HEK293 (cell line): ENCODE results near the gene FMNL3.
"Not testable (repeated sequence)": the region's sequence is repeated elsewhere in the genome, so short reads cannot be mapped to it uniquely, and the experiment has no call there.

ENCODE experiments used
- CTCF ChIA-PET: fragments of 350-600 bp; formaldehyde crosslinking; extraction: SDS; loops from one replicate; lab custom pipeline; 2021; ENCODE audit warnings: antibody characterized with exemption; lab: Yijun Ruan, JAX
- POLR2A ChIA-PET: fragments of 300-600 bp; formaldehyde crosslinking; extraction: SDS; loops from one replicate; lab custom pipeline; 2020; ENCODE audit warnings: antibody characterized with exemption, inconsistent platforms; lab: Yijun Ruan, JAX
- H3K27ac ChIP-seq: fragments of 200-500 bp; sonication (Bioruptor generic); 2 replicates; pipeline ENCODE4 v1.5.1; 2014; ENCODE audit warnings: low read depth, low read length, control low read depth, inconsistent platforms; ENCODE audit errors: extremely low read depth
- H3K36me3 ChIP-seq, 2 experiments: fragments of 200-500 bp in 1 of 2; sonication (Bioruptor generic) in 1 of 2; 1 replicate in 1 of 2; 2 replicates in 1 of 2; pipeline ENCODE4 v1.5.1; 2014 to 2017; ENCODE audit warnings: inconsistent platforms in 2 of 2, low read length in 2 of 2; ENCODE audit not compliant: control insufficient read depth in 2 of 2, insufficient read depth in 1 of 2
- H3K4me1 ChIP-seq: fragments of 200-500 bp; sonication (Bioruptor generic); 2 replicates; pipeline ENCODE4 v1.5.1; 2014; ENCODE audit warnings: mild to moderate bottlenecking, low read length, inconsistent platforms; ENCODE audit not compliant: control insufficient read depth, insufficient read depth
- H3K4me3 ChIP-seq: 2 replicates; pipeline ENCODE4 v1.5.1; 2011; ENCODE audit warnings: low read depth, mild to moderate bottlenecking, control low read depth, low read length, moderate library complexity
- H3K9me3 ChIP-seq: fragments of 200-500 bp; sonication (Bioruptor generic); 2 replicates; pipeline ENCODE4 v1.5.1; 2014; ENCODE audit warnings: low read depth, low read length, inconsistent platforms; ENCODE audit not compliant: control insufficient read depth, insufficient read depth
- INSM2 ChIP-seq: fragments of 450-650 bp; formaldehyde crosslinking; IDR thresholded peaks from 2 replicates; pipeline ENCODE4 v1.5.1; 2016; ENCODE audit warnings: missing biosample characterization, missing genetic modification characterization
- PBX3 ChIP-seq: sonication (generic); formaldehyde crosslinking; IDR thresholded peaks from 2 replicates; pipeline ENCODE4 v1.8.1; 2022; ENCODE audit warnings: mild to moderate bottlenecking, moderate library complexity, missing genetic modification reagents
- PRDM10 ChIP-seq: fragments of 450-650 bp; formaldehyde crosslinking; IDR thresholded peaks from 2 replicates; pipeline ENCODE4 v1.5.1; 2016; ENCODE audit warnings: missing biosample characterization, missing genetic modification characterization
- SP2 ChIP-seq: fragments of 450-650 bp; formaldehyde crosslinking; IDR thresholded peaks from 2 replicates; pipeline ENCODE4 v1.5.1; 2016; ENCODE audit warnings: missing biosample characterization, missing genetic modification characterization
- SP7 ChIP-seq: fragments of 450-650 bp; formaldehyde crosslinking; IDR thresholded peaks from 2 replicates; pipeline ENCODE4 v1.5.1; 2016; ENCODE audit warnings: missing biosample characterization, missing genetic modification characterization
- ZBTB10 ChIP-seq: fragments of 450-650 bp; formaldehyde crosslinking; IDR thresholded peaks from 2 replicates; pipeline ENCODE4 v1.5.1; 2016; ENCODE audit warnings: missing biosample characterization, missing genetic modification characterization
- ZFP69B ChIP-seq: fragments of 450-650 bp; formaldehyde crosslinking; IDR thresholded peaks from 2 replicates; pipeline ENCODE4 v1.5.1; 2016; ENCODE audit warnings: missing biosample characterization, missing genetic modification characterization
- ZNF514 ChIP-seq: fragments of 450-650 bp; formaldehyde crosslinking; IDR thresholded peaks from 2 replicates; pipeline ENCODE4 v1.5.1; 2016; ENCODE audit warnings: missing biosample characterization, missing genetic modification characterization
- ZNF518A ChIP-seq: fragments of 450-650 bp; formaldehyde crosslinking; conservative IDR thresholded peaks from 2 replicates; pipeline ENCODE4 v1.5.1; 2016; ENCODE audit warnings: low read depth, missing biosample characterization, missing genetic modification characterization
- ZNF629 ChIP-seq: fragments of 450-650 bp; formaldehyde crosslinking; IDR thresholded peaks from 2 replicates; pipeline ENCODE4 v1.5.1; 2017; ENCODE audit warnings: missing biosample characterization, missing genetic modification characterization
- ZXDB ChIP-seq: fragments of 450-650 bp; formaldehyde crosslinking; IDR thresholded peaks from 2 replicates; pipeline ENCODE4 v1.5.1; 2016; ENCODE audit warnings: missing biosample characterization, missing genetic modification characterization

FMNL3 gene

GRCh38 chr12:49740930-49741881, 34.0 kb upstream of the FMNL3 start, which contains the start of gene TMBIM6 (continued):
- TF ChIP-seq ZNF629 (tag by site-specific recombination), result 0 out of 2 replicates have a peak, but pooled peaks have one; percentile 7
- TF ChIP-seq PBX3 (CRISPR knock-in tag), result peak; percentile 48; the same call in 1 of the 2 replicates
- 0 out of 2 replicates have a peak, but pooled peaks have one; percentile 8 for TF ChIP-seq PRDM10
- TF ChIP-seq ZXDB (tag by site-specific recombination), result peak; percentile 88
- peak; percentile 98 for TF ChIP-seq SP2 (tag by site-specific recombination)
- no peak for TF ChIP-seq ZBTB10
- peak; percentile 57 for TF ChIP-seq ZFP69B (tag by site-specific recombination)
- no peak for TF ChIP-seq ZNF514 (tag by site-specific recombination)
- 0 out of 2 replicates have a peak, but pooled peaks have one; percentile 10 for TF ChIP-seq INSM2 (tag by site-specific recombination)
- TF ChIP-seq SP7 (tag by site-specific recombination), result peak; percentile 87
- peak; percentile 80 for TF ChIP-seq ZNF518A (tag by site-specific recombination)

- not testable (repeated sequence) for H3K27ac ChIP-seq, H3K4me3 ChIP-seq, H3K9me3 ChIP-seq
- Histone ChIP-seq H3K36me3 (peaks cover 5 to 16% of the 10 kb centered on the region in 2 experiments; a peak in 2 of 3 replicates), H3K4me1 (peaks cover 11% of the 10 kb centered on the region)
- POLR2A ChIA-PET, result interaction anchor here (1.6 to 1.9 kb wide), 3 partner anchors 20 to 427 kb away, joined by 7 to 8 read pairs (median 7); partner anchors contain the start of genes CERS5 and PRPF40B
- CTCF ChIA-PET, result interaction anchor here (0.6 to 2.7 kb wide), 15 partner anchors 11 to 727 kb away, joined by 3 to 20 read pairs (median 4); no protein-coding TSS in a partner anchor
Measured at GRCh38 chr12:49740277-49740676, 33.1 kb upstream of the FMNL3 start.

- H3K4me3 ChIP-seq, H3K36me3 ChIP-seq, H3K9me3 ChIP-seq, CTCF ChIA-PET, H3K27ac ChIP-seq, H3K4me1 ChIP-seq, POLR2A ChIA-PET: not testable (repeated sequence)
Measured at GRCh38 chr12:49738721-49739120, 31.5 kb upstream of the FMNL3 start.

- H3K4me1 ChIP-seq, CTCF ChIA-PET, H3K4me3 ChIP-seq, H3K36me3 ChIP-seq, H3K9me3 ChIP-seq, H3K27ac ChIP-seq, POLR2A ChIA-PET: not testable (repeated sequence)
Measured at GRCh38 chr12:49734900-49735299, 27.7 kb upstream of the FMNL3 start.
